ENCODE results near the gene PRKCH. TPM values are rescaled to one million over a fixed set of nuclear protein-coding genes. Genes with fewer than 3 reads are reported as not detected.

The PRKCH gene
- total and polyA plus RNA-seq, 2 experiments from 2014 or later, result 2.4 to 3.5 TPM

GRCh38 chr14:61395115-61395725, 73.8 kb downstream of the PRKCH start:
- H3K4me1 ChIP-seq (ENCODE audit: insufficient read depth), result no peaks in the 10 kb centered on the region
- DNase-seq, result no peak
- no peaks in the 10 kb centered on the region for H3K9me2 ChIP-seq (ENCODE audit: insufficient read depth)
- no peaks in the 10 kb centered on the region for H3K79me2 ChIP-seq (ENCODE audit: insufficient read depth)
- no peaks in the 10 kb centered on the region for H3F3A ChIP-seq (ENCODE audit: insufficient read depth)
- TF ChIP-seq EZH2phosphoT487 (IDR thresholded peaks at IDR 0.05; ENCODE audit: insufficient read depth, low read depth), result no peak
- TF ChIP-seq EZH2 (IDR thresholded peaks at IDR 0.05; ENCODE audit: insufficient read depth, poor library complexity, severe bottlenecking), result no peak
- no peak overlapping the region for H2AFZ ChIP-seq
- H3K4me2 ChIP-seq (ENCODE audit: unreplicated experiment), result no peak overlapping the region
- no peaks in the 10 kb centered on the region for H3K36me3 ChIP-seq (ENCODE audit: low read depth)
- no peak overlapping the region for H3K9ac ChIP-seq
- in situ Hi-C loops (cut with MboI), result no loop called here
- no peak overlapping the region for H3K27ac ChIP-seq
- peaks cover 32% of the 10 kb centered on the region; the same call in 1 of the 2 replicates for H3K27me3 ChIP-seq (replicated peaks; ENCODE audit: insufficient read depth)
- 41 to 52% methylated on average over 6 of the region's 6 CpGs for WGBS, 2 experiments (ENCODE audit: low coverage in 1 of 2, low lambda C conversion rate in 2 of 2, missing lambda C conversion rate in 2 of 2)
- no peaks in the 10 kb centered on the region for H4K20me1 ChIP-seq (ENCODE audit: insufficient read depth)
- no peaks in the 10 kb centered on the region for H3K9me3 ChIP-seq (ENCODE audit: low read depth)
- H3K4me3 ChIP-seq, result no peak overlapping the region

GRCh38 chr14:61396279-61396678, 74.9 kb downstream of the PRKCH start:
- no peaks in the 10 kb centered on the region for H3K9me3 ChIP-seq (ENCODE audit: low read depth)
- no peaks in the 10 kb centered on the region for H3K79me2 ChIP-seq (ENCODE audit: insufficient read depth)
- no peaks in the 10 kb centered on the region for H3K36me3 ChIP-seq (ENCODE audit: low read depth)
- peaks cover 32% of the 10 kb centered on the region; the same call in 1 of the 2 replicates for H3K27me3 ChIP-seq (replicated peaks; ENCODE audit: insufficient read depth)
- no peak overlapping the region for H3K4me2 ChIP-seq (ENCODE audit: unreplicated experiment)
- H3K9me2 ChIP-seq (ENCODE audit: insufficient read depth), result no peaks in the 10 kb centered on the region
- WGBS, 2 experiments (ENCODE audit: low coverage in 1 of 2, low lambda C conversion rate in 2 of 2, missing lambda C conversion rate in 2 of 2), result 37 to 50% methylated on average over 1 of the region's 1 CpG
- H3F3A ChIP-seq (ENCODE audit: insufficient read depth), result no peaks in the 10 kb centered on the region
- TF ChIP-seq EZH2 (IDR thresholded peaks at IDR 0.05; ENCODE audit: insufficient read depth, poor library complexity, severe bottlenecking) (no peak), EZH2phosphoT487 (IDR thresholded peaks at IDR 0.05; ENCODE audit: insufficient read depth, low read depth) (no peak)
- no peak overlapping the region for H3K4me3 ChIP-seq
- no peaks in the 10 kb centered on the region for H4K20me1 ChIP-seq (ENCODE audit: insufficient read depth)
- H2AFZ ChIP-seq, result no peak overlapping the region
- no peak for DNase-seq
- no peak overlapping the region for H3K27ac ChIP-seq
- H3K4me1 ChIP-seq (ENCODE audit: insufficient read depth), result no peaks in the 10 kb centered on the region
- no peak overlapping the region for H3K9ac ChIP-seq
- in situ Hi-C loops (cut with MboI), result no loop called here

DNA sequence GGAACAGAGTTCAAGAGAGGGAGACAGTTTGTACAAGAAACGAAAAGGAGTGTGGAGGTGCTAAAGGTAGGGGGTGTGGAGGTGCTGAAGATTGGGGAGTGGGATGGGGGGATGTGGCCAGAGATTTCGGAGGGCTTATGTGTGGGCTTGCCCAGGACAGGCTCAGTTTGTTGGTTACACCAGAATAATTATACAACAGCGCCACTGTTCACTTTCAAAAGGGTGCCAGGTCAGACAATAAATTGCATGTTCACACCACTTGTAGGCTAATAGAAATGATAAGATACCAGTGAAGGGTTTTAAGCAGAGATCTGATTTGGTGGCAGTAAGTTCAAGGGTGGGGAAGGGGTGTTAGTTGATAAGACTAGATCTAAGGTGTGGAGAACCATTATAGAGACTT, 75.3 kb downstream of the PRKCH start:
- Histone ChIP-seq H3K79me2 (ENCODE audit: insufficient read depth) (no peaks in the 10 kb centered on the region), H3K27me3 (replicated peaks; ENCODE audit: insufficient read depth) (peaks cover 32% of the 10 kb centered on the region; the same call in 1 of the 2 replicates), H3K9me2 (ENCODE audit: insufficient read depth) (no peaks in the 10 kb centered on the region), H4K20me1 (ENCODE audit: insufficient read depth) (no peaks in the 10 kb centered on the region), H3K27ac (no peak overlapping the region), H3K9me3 (ENCODE audit: low read depth) (no peaks in the 10 kb centered on the region), H3K4me1 (ENCODE audit: insufficient read depth) (no peaks in the 10 kb centered on the region), H2AFZ (no peak overlapping the region), H3F3A (ENCODE audit: insufficient read depth) (no peaks in the 10 kb centered on the region), H3K4me2 (ENCODE audit: unreplicated experiment) (no peak overlapping the region), H3K9ac (no peak overlapping the region), H3K36me3 (ENCODE audit: low read depth) (no peaks in the 10 kb centered on the region), H3K4me3 (no peak overlapping the region)
- no peak for DNase-seq
- in situ Hi-C loops (cut with MboI), result no loop called here
- TF ChIP-seq EZH2phosphoT487 (IDR thresholded peaks at IDR 0.05; ENCODE audit: insufficient read depth, low read depth), result no peak
- no peak for TF ChIP-seq EZH2 (IDR thresholded peaks at IDR 0.05; ENCODE audit: insufficient read depth, poor library complexity, severe bottlenecking)
- WGBS, 2 experiments (ENCODE audit: low coverage in 1 of 2, low lambda C conversion rate in 2 of 2, missing lambda C conversion rate in 2 of 2), result 34 to 35% methylated on average over 3 of the region's 3 CpGs

- no peak overlapping the region for H3K9ac ChIP-seq
- H4K20me1 ChIP-seq (ENCODE audit: insufficient read depth), result no peaks in the 10 kb centered on the region
- in situ Hi-C loops (cut with MboI), result no loop called here
- no peak overlapping the region for H2AFZ ChIP-seq
- H3K9me3 ChIP-seq (ENCODE audit: low read depth), result no peaks in the 10 kb centered on the region
- H3K4me2 ChIP-seq (ENCODE audit: unreplicated experiment), result no peak overlapping the region
- H3K4me1 ChIP-seq (ENCODE audit: insufficient read depth), result no peaks in the 10 kb centered on the region
- H3K27me3 ChIP-seq (replicated peaks; ENCODE audit: insufficient read depth), result peaks cover 30% of the 10 kb centered on the region; the same call in 1 of the 2 replicates
- H3K27ac ChIP-seq, result no peak overlapping the region
- no peak for DNase-seq
- no peak overlapping the region for H3K4me3 ChIP-seq
- no peaks in the 10 kb centered on the region for H3F3A ChIP-seq (ENCODE audit: insufficient read depth)
- H3K9me2 ChIP-seq (ENCODE audit: insufficient read depth), result no peaks in the 10 kb centered on the region
- 72 to 81% methylated on average over 3 of the region's 3 CpGs for WGBS, 2 experiments (ENCODE audit: low coverage in 1 of 2, low lambda C conversion rate in 2 of 2, missing lambda C conversion rate in 2 of 2)
- no peak for TF ChIP-seq EZH2 (IDR thresholded peaks at IDR 0.05; ENCODE audit: insufficient read depth, poor library complexity, severe bottlenecking)
- no peak for TF ChIP-seq EZH2phosphoT487 (IDR thresholded peaks at IDR 0.05; ENCODE audit: insufficient read depth, low read depth)
- H3K36me3 ChIP-seq (ENCODE audit: low read depth), result no peaks in the 10 kb centered on the region
- no peaks in the 10 kb centered on the region for H3K79me2 ChIP-seq (ENCODE audit: insufficient read depth)
Observed at GRCh38 chr14:61397615-61398014, 76.2 kb downstream of the PRKCH start.

All from GM23248 (cell line).